ENCODE measurements around the gene AGTRAP.

The AGTRAP gene

GRCh38 chr1:11735854-11736745, at the start of gene AGTRAP:
TSS of gene AGTRAP (plus strand) at chr1:11736136. CDS start at chr1:11736209, 73 bp downstream.
- peak; percentile 90 for DNase-seq

- no peak for DNase-seq
Measured at GRCh38 chr1:11688506-11688905, 47.4 kb upstream of the AGTRAP start.

DNA sequence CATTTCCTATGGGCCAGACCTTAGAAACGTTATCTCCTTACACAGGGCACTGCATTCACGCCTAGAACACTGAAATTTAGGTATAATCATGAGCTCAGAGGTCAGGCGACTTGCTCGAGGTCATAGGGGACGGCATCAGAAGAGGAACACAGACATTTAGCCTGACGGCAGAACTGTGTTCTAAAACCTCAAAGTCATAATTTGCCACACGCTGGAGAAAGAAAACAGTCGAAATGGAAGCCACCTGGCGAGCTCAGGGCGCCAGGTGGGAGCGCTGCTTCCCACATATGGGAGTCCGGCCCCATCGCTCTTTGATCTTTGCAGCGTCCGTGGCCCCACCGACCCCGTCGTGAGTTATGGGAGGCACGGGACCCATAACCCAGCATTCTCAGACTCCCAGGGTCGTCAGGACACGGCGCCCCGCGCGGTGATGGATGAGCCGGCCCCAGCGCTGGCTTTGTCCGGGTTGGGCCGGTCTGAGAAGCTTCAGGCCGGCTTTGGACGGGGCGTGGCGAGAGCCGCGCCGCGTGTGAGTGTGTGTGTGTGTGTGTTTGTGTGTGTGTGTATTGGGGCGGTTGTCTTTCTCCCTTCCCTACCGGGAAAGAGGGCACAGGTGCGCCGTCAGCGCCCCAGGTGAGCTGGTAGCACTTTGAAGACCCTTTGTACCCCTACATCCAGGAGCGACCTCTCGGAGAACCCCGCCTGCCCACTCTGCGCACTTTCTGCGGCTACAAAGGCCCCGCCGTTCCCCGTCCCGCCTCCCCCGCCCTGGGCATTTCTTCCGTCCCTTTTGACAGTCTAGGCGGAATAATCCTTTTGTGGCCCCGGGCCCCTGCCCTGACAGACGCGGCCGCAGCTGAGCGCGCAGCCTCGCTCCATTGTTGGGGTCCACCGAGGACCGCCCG, 45.3 kb upstream of the AGTRAP start:
- DNase-seq = no peak

DNA sequence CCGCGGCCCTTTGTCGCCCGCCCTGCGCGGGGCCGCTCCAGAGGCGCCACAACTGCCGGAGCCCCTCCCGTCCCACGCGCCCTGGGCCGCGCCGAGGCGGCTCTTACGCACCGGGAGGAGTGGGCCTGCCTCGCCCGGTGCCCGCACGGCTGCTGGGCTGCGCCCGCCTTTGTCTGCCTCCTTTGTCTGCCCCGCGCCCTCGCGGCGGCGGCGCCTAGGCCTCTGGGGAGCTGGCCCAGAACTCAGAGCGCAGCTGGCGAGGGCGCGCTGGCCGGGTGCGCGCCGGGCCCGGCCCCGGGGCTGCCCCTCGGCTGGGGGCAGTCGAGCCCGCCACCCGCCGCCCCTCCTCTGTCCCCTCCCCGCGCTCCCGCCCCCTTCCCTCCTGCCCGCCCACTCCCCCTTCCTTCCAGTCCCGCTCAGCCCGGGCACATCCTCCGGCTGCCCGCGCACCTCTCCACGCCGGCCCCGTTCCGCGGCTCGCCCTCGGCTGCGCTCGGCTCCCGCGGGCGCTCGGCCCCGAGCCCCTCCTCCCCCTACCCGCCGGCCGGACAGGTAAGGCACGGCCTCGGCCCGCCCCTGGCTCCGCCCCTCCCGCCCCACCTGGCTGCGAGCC, 44.5 kb upstream of the AGTRAP start, which contains the start of gene DRAXIN:
DRAXIN (plus strand) TSS at position 409 of the 613 bp plus-strand sequence. CDS start 14,549 bp downstream, outside the sequence.
- no peak for DNase-seq

GRCh38 chr1:11691928-11692711, 43.8 kb upstream of the AGTRAP start:
- DNase-seq = no peak

DNA sequence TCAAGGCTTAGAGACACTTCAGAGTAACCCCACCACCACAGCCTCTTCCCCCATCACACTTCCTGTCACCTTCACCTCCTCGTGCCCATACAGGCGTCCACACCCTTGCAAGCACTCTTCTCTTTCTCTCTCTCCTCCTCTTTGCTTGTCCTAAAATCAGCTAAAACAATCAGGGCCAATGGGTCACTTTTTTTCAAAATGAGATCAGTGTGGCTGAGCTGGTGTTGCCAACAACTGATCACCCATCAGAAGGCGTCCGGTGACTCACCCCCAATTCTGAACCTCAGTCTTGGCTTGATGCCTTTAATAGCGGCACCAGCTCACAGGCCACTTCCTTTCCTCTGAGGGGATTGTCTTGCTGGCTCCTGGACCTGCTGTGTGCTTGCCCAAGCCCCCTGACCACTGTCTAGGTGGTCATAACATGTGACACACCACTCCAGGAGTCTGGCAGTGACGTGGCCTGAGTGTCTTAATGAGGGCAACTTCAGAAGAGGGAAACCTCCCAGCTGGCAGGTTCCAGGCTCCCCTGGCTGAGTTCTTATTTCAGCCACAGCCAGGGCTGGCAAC, 42.8 kb upstream of the AGTRAP start:
- DNase-seq = peak; percentile 48

DNA sequence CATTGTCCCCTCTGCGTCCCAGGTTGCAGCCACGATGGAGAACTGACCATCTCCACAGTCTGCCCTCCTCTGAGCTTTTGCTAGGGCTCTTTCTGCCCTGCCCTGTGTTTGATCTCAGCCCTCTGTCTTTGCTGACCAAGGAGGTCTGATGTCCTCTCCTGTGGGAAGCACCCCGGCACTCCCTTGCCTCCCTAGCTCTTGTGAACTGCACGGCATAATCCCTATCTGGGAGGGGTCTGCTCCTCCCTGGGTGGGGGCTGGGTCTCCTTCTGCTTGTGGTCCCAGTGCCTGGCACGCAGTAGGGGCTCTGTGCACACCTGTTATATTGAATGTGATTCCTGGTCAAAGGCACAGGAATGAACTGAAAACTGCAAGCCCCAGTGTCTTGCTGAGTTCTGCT, 42.0 kb upstream of the AGTRAP start:
- DNase-seq = no peak

DNA sequence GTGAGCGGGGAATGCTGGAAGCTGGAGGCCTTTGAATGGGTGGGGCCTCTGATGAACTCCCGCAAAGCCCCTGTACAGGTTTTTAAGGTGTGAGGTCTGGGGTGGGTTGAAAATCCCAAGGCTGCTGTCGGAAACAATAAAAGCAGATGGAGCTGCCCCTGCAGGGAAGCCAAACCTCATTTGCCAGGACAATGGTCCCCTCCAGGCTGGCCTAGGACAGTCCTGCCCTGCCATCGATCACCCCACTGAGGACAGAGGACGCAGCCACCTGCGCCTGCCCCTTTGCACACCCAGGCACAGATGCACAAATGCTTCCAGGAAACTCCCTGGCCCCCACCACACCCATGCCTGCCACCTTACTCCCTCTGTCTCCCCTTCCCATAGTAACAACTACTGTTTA, 40.1 kb upstream of the AGTRAP start:
- no peak for DNase-seq

- DNase-seq = no peak
Measured at GRCh38 chr1:11697188-11697892, 38.6 kb upstream of the AGTRAP start.

- no peak for DNase-seq
Measured at GRCh38 chr1:11697893-11698210, 38.1 kb upstream of the AGTRAP start.

GRCh38 chr1:11700601-11701467, 35.1 kb upstream of the AGTRAP start:
- no peak for DNase-seq

DNA sequence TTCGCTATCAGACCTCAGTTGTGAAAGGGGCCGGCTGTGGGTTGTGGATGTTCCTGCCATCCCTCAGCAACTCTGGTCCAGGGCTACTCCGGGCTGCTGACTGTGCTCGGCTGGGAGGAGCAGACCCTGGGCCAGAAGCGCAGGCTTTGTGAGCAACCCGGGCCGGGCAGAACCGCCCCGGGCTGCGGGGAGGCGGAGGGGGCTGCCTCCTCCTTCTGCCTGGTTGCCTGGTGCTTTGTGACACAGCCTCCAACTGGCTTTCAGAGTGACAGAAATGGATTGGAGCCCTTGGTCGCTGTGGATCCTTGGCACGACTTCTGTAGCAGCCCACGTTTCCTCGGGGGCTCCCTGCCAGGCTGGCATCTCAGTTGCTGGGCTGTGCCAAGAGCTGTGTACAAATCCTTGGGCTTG, 34.4 kb upstream of the AGTRAP start:
- no peak for DNase-seq

GRCh38 chr1:11701981-11702803, 33.7 kb upstream of the AGTRAP start:
- DNase-seq = no peak

DNA sequence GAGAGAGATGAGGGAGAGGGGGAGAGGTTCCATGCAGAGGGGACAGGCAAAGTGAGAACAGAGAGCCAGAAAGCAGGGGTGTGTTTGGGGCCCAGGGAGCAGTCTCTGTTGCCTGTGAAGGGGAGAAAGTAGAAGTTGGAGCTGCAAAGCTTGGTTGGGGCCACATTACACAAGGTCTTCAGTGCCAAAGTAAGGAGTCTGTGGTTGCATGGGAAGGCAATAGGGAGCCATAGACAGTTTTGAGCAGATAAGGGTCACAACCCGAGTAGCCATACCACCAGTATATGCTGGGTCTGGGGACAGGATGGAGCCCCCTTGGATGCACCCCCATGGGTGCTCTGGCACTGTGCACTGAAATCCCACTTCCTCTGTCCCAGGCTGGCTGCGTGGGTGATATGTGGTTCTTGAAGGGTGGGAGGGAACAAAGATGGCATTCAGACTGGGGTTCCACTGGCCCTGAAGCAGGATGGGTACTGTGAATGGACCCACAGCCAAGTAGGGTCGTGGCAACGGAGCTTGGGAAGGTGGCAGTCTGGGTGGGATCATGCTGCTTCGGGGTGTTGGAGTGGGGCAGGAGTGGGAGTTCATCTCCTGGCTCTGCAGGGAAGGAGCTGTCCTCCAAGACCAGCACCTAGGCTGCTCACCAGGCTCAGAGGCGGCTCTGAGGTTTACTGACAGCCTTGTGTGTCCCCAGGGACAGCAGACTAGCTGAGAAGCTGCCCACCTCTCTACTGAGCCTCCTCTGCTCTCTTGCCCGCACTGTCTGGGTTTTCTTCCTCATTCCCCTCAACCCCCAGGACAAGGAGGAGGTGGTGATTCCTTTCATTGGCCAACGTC, 32.4 kb upstream of the AGTRAP start:
- DNase-seq = no peak

- DNase-seq = no peak
Measured at GRCh38 chr1:11704194-11704529, 31.8 kb upstream of the AGTRAP start.

DNA sequence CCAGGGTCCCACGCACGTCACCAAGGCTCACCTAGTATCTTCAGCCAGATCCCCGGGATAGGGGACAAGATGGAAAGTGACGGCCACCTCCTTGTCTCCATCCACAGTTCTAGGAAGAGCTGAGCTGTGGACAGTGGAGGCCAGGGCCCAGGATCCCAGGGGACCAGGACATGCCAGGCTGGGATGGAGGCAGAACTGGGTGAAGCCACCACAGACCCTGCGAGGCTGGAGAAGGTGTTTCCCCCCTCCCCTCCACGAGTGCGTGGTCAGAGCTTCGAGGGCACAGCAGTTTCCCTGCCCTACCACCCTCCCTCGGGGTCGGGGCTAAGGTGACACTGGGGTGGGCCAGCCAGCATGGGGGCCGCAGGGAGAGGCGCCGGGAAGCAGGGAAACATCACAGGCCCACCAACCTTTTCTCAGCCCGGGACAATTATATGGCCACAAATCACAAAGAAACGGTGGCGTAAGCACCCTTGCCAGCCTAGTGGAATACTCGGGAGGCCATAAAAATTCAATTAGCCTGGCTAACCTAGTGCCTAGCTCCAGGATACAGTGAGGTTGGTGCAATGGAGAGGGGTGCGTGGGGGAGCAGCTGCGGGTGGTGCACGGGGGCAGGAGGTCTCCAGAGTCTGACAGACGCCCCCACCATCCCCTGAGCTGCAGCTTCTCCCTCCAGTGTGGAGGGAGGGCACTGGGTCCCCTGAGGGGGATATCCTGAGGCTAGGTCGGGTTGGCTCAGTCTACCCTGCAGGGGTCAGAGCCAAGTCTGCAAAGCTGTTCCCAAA, 31.1 kb upstream of the AGTRAP start:
- no peak for DNase-seq

GRCh38 chr1:11705596-11705995, 30.3 kb upstream of the AGTRAP start:
- no peak for DNase-seq

GRCh38 chr1:11706292-11706691, 29.6 kb upstream of the AGTRAP start:
- DNase-seq = no peak
